ENCODE data around the gene RMP24.

RMP24 gene

DNA sequence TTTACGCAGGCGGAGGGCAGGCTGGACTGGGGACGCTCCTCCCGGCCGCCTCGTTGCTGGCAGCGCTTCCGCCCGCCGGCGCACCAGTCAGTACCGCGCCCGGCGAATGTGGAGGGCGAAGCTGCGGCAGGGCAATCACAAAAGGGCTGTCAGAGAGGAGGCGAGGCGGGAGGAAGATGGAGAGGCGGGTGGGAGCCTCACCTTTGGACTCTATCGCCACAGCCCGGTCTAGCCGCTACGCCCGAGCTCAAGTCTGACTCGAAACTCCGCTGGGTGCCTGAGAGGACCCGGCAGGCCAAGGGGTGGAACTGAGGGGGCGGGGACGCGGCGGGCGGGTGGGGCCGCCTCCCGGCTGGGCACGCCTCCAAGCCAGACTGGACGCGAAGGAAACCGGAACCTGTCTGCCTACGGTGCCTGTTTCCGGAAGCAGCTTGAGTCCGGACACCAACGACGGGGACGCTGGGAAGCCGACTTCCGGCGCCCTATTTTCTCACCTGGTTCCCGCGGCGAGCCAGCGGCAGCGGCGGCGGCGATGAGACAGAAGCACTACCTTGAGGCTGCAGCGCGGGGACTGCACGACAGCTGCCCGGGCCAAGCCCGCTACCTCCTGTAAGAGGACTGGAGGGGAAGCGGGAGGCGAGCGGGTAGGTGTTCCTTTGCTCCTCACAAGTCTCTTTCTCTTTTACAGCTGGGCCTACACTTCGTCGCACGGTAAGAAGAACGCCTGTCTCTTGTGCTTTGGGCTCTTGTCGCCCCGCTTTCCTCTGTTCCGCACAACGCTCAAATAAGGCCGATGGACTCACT, at the start of gene RMP24:
Gene RMP24 (plus strand): TSS at position 483 of the 804 bp plus-strand sequence.
- peaks cover 20% of the 10 kb centered on the region for H3K36me3 Mint-ChIP-seq (ENCODE audit: insufficient read depth)
- H3K4me1 Mint-ChIP-seq (ENCODE audit: low read depth): peaks cover 58% of the 10 kb centered on the region
- ATAC-seq (peak; percentile 92 to 94), DNase-seq (peak; percentile 87)
- H3K9me3 Mint-ChIP-seq: no peaks in the 10 kb centered on the region
- H3K4me3 Mint-ChIP-seq: peak within 1 kb of the TSS; percentile 98
- H3K27me3 Mint-ChIP-seq (ENCODE audit: low read depth): no peaks in the 10 kb centered on the region

DNA sequence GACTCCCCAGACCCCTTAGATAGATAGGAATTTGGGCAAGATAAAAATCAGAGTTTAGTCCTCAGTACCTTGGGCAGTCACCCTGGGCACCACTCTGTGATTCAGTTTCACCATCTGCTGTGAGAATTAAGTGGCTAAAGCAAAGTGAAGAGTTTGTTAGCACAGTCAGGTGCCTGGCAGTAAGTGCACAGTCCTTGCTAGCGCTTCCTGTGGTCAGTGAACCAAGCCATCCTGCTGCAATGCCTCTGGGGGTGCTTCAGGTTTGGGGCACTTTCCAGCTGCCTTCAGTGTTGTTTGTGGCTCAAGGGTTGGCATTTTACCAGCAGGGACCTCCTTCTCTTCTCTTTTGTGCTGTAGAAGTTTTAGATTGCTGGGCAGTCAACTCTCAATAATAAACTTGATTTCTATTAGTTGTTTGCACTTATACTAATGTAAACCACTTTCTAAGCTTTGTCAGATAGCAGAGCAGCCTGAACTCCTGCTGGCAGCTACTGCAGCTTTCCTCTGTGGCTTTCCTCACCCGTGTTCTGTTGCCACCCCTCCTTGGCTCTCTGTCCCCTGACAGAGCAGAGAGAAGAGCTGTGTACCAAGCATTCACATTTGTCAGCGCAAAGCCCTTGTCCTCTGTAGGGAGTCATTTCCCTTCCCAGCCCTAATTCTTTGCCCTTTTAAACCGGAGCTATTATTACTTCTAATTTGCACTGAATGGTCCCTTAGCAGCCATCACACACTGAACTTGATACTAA, 48.4 kb upstream of the RMP24 start:
- no peak overlapping the region for H3K4me3 Mint-ChIP-seq
- H3K4me1 Mint-ChIP-seq (ENCODE audit: low read depth): no peaks in the 10 kb centered on the region
- H3K27me3 Mint-ChIP-seq (ENCODE audit: low read depth): peaks cover 19% of the 10 kb centered on the region
- no peaks in the 10 kb centered on the region for H3K9me3 Mint-ChIP-seq
- no peaks in the 10 kb centered on the region for H3K36me3 Mint-ChIP-seq (ENCODE audit: insufficient read depth)
- no peak for DNase-seq
- ATAC-seq: no peak

DNA sequence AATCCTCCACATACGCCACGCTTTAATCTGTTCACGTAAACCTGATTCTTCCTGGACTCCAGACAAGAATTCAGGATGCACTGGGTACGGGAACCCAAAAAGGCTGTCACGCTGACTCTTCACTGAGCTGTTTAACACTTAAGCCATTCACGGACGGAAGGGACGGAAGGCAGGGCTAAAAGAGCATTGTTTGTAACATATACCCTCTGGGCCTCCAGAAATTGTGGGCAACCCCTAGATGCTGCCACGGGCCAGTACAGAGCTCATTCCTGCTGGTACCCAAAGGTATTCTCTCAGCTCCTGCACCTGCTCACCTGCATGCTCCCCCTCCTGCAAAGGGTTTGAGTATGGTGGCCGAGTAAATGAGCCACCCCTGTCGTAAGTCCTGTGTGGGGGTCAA, 45.6 kb upstream of the RMP24 start:
- Mint-ChIP-seq H3K4me3 (no peak overlapping the region), H3K9me3 (peaks cover 11% of the 10 kb centered on the region), H3K36me3 (ENCODE audit: insufficient read depth) (no peaks in the 10 kb centered on the region), H3K27me3 (ENCODE audit: low read depth) (peaks cover 19% of the 10 kb centered on the region), H3K4me1 (ENCODE audit: low read depth) (no peaks in the 10 kb centered on the region)
- no peak for DNase-seq
- no peak for ATAC-seq

DNA sequence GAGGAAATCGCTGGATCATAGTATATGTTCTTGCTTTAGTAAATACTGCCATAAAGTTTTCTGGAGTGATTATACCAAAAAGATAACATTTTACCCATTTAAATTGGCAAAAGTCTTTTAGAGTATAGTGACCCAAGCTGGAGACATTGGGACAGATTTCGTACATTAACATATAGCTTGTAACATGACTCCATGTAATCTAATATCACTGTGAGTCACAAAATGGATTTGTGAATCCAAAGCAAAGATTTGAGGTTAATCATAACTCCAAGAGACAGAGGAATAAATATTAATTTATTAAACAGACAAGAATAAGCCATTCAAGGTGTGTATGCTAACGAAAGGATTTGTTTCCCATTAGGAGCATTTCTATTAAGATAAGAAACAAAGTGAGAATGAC, 45.0 kb upstream of the RMP24 start:
- Mint-ChIP-seq H3K9me3 (peaks cover 11% of the 10 kb centered on the region), H3K27me3 (ENCODE audit: low read depth) (peaks cover 19% of the 10 kb centered on the region), H3K36me3 (ENCODE audit: insufficient read depth) (no peaks in the 10 kb centered on the region), H3K4me1 (ENCODE audit: low read depth) (no peaks in the 10 kb centered on the region), H3K4me3 (no peak overlapping the region)
- no peak for DNase-seq
- no peak for ATAC-seq

DNA sequence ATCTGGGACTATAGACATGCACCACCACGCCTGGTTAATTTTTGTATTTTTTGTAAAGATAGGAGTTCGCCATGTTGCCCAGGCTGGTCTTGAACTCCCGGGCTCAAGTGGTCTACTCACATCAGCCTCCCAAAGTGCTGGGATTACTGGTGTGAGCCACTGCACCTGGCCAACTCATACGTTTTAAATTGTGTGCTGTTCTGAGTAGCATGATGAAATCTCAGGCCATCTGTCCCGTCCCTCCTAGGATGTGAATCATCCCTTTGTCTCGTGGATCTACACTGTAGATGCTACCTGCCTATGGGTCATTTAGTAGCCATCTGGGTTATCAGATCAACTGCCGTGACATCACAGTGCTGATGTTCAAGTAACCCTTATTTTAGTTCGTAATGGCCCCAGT, 38.5 kb upstream of the RMP24 start:
- peaks cover 11% of the 10 kb centered on the region for H3K9me3 Mint-ChIP-seq
- no peaks in the 10 kb centered on the region for H3K36me3 Mint-ChIP-seq (ENCODE audit: insufficient read depth)
- H3K4me1 Mint-ChIP-seq (ENCODE audit: low read depth): no peaks in the 10 kb centered on the region
- ATAC-seq (no peak), DNase-seq (no peak)
- no peaks in the 10 kb centered on the region for H3K27me3 Mint-ChIP-seq (ENCODE audit: low read depth)
- no peak overlapping the region for H3K4me3 Mint-ChIP-seq

DNA sequence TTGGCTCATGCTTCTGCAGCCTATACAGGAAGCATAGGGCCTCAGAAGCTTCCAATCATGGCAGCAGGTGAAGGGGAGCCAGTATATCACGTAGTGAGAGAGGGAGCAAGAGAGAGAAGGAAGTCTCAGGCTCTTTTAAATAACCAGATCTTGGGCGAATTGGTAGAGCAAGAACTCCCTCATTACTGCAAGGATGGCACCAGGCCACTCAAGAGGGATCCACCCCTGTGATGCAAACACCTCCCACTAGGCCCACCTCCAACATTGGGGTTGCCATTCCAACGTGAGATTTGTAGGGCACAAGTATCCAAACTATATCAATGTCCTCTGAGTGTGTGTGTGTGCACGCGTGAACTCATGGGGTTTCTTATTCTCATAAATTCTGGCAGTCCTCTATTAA, 37.6 kb upstream of the RMP24 start:
- Mint-ChIP-seq H3K27me3 (ENCODE audit: low read depth) (peaks cover 4% of the 10 kb centered on the region), H3K4me3 (no peak overlapping the region), H3K36me3 (ENCODE audit: insufficient read depth) (no peaks in the 10 kb centered on the region), H3K9me3 (peaks cover 7% of the 10 kb centered on the region), H3K4me1 (ENCODE audit: low read depth) (no peaks in the 10 kb centered on the region)
- DNase-seq: no peak
- ATAC-seq: no peak

DNA sequence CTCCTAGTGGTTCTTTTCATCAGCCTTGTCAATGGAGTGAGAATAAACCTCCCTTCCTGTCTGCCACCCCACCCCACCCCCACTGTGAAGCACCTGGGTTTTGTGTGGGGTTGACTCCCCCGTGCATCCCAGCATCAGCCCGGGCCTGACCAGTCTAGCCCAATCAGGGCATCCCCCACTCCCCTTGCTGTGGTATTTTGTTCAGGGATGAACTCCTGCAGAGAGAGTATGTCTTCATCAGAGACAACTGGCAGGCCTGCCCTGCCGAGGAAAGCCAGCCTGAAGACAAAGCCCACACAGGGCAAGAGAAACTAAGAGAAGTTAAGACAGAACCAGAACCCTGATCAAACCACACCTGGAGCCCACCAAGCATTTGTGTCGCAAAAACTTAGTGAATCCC, 36.7 kb upstream of the RMP24 start:
- Mint-ChIP-seq H3K4me1 (ENCODE audit: low read depth) (no peaks in the 10 kb centered on the region), H3K27me3 (ENCODE audit: low read depth) (peaks cover 4% of the 10 kb centered on the region), H3K9me3 (no peaks in the 10 kb centered on the region), H3K36me3 (ENCODE audit: insufficient read depth) (no peaks in the 10 kb centered on the region), H3K4me3 (no peak overlapping the region)
- ATAC-seq (no peak), DNase-seq (no peak)

DNA sequence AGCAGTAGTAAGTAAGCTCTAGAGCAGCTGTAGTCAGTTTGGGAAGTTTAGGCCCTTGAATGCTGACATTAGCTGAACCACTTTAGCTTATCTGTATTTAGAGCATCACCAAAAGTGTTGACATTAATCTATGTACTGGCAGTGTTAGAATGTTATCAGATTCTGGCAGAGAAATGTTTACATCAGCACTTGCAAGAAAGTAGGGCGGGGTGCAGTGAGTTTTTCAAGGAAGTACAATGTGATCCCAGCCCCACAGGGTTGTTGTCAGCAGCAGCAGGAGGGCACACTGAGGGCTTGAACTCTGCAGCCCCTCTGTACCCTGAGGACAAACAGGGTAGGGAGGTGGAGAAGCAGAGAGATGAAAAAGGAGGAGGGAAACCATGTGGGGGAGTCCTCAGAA, 35.5 kb upstream of the RMP24 start:
- no peaks in the 10 kb centered on the region for H3K4me1 Mint-ChIP-seq (ENCODE audit: low read depth)
- DNase-seq: no peak
- no peaks in the 10 kb centered on the region for H3K9me3 Mint-ChIP-seq

DNA sequence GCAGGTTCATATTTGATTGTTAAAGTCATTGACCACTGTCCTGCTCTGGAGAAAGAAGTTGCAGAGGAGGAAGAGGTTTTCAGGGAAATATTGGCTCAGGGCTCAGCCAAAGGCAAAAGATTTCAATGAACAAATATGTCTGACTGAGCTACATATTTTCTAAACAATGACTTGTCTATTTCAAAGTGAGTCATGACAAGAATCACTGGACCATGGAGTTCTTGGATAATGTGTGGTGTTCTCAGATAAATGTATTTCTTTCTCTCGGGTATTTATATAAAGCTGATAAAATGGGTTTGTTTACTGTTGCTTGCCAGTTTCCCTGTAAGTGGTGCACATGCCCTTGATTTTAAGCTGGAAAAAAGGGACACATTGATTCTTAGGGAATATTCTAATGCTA, 34.3 kb upstream of the RMP24 start:
- Mint-ChIP-seq H3K27me3 (ENCODE audit: low read depth) (peaks cover 4% of the 10 kb centered on the region), H3K4me3 (no peak overlapping the region), H3K4me1 (ENCODE audit: low read depth) (no peaks in the 10 kb centered on the region), H3K9me3 (no peaks in the 10 kb centered on the region), H3K36me3 (ENCODE audit: insufficient read depth) (no peaks in the 10 kb centered on the region)
- ATAC-seq: no peak
- no peak for DNase-seq

More for the DNA sequence above, 35.5 kb upstream of the RMP24 start:
- H3K36me3 Mint-ChIP-seq (ENCODE audit: insufficient read depth): no peaks in the 10 kb centered on the region
- ATAC-seq: no peak
- H3K27me3 Mint-ChIP-seq (ENCODE audit: low read depth): peaks cover 4% of the 10 kb centered on the region
- H3K4me3 Mint-ChIP-seq: no peak overlapping the region

DNA sequence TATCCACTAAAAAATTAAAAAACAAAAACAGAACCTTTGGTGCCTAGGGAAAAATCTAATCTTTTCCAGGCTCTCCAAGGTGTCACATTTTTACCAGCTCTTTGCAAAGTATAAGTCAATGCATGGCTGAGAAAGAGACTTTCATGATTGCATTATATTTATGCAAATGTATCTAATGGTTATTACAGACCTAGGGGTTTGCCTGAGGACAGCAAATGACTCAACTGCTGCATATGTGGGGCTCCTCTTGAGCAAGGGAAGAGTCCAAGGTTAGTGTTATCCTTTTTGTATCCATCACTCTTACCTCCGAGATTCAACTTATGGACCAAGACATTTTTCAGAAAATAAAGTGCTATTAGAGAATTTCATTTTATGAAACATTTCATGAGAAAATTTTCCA, 33.9 kb upstream of the RMP24 start:
- Mint-ChIP-seq H3K4me1 (ENCODE audit: low read depth) (no peaks in the 10 kb centered on the region), H3K4me3 (no peak overlapping the region), H3K9me3 (no peaks in the 10 kb centered on the region), H3K36me3 (ENCODE audit: insufficient read depth) (no peaks in the 10 kb centered on the region), H3K27me3 (ENCODE audit: low read depth) (peaks cover 4% of the 10 kb centered on the region)
- DNase-seq: no peak
- ATAC-seq: no peak

DNA sequence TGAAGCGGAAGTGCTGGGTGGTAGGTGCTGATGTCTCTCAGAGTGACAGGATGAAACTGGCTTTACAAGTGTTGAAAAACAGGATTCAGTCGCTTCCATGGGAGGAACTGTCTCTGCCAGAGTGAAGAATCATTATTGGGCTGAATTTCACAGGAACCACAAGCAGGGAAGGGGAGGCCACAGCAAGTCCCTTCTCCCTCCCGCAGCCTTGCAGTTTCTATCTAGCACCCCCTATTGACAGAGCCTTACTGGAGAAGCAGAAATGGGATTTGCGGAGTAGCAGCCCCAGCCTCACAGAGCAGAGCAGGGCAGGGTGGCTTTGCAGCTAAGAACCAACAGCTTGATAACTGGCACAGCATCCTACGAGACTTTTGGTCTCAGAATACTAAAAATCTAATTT, 33.3 kb upstream of the RMP24 start:
- Mint-ChIP-seq H3K4me3 (no peak overlapping the region), H3K4me1 (ENCODE audit: low read depth) (no peaks in the 10 kb centered on the region), H3K9me3 (no peaks in the 10 kb centered on the region), H3K27me3 (ENCODE audit: low read depth) (peaks cover 4% of the 10 kb centered on the region), H3K36me3 (ENCODE audit: insufficient read depth) (no peaks in the 10 kb centered on the region)
- ATAC-seq: no peak
- DNase-seq: no peak

DNA sequence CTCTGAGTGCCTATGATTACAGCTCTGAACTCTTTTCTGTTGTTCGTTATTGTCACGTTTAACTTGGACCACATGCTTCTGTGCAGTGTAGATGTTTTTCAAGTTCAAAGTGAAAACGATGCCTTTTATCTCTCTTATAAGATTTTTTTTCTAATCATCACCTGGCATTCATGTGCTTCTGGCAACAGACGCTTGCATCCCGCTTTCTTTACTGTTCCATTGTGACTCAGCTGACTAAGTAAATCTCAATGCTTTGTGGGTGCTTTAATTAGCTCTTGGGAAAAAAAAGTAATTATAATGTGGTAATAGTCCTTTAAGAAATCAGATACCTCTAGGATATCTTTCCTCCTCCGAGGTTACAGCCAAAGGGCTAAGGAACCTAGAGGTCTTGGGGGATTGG, 31.2 kb upstream of the RMP24 start:
- no peaks in the 10 kb centered on the region for H3K36me3 Mint-ChIP-seq (ENCODE audit: insufficient read depth)
- peaks cover 4% of the 10 kb centered on the region for H3K27me3 Mint-ChIP-seq (ENCODE audit: low read depth)
- no peaks in the 10 kb centered on the region for H3K4me1 Mint-ChIP-seq (ENCODE audit: low read depth)
- H3K4me3 Mint-ChIP-seq: no peak overlapping the region
- DNase-seq (no peak), ATAC-seq (no peak)
- no peaks in the 10 kb centered on the region for H3K9me3 Mint-ChIP-seq

DNA sequence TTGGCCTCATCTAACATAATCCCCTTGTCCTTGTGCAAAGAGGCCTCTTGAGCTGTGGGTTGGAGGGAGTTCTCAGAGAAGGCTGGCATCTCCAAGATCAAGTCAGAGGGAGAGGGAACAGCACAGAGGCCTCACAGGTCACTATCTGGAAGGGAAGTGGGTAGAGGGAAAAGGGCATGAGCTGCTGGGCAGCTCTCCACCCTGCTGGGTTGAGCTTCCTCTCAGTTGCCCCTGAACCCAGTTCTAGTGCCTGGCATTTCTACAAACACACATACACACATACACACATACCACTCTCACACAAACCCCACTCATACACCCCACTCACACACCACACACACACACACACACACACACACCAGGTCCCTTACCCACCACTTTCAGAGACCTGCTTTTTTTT, 30.3 kb upstream of the RMP24 start:
- no peaks in the 10 kb centered on the region for H3K9me3 Mint-ChIP-seq

DNA sequence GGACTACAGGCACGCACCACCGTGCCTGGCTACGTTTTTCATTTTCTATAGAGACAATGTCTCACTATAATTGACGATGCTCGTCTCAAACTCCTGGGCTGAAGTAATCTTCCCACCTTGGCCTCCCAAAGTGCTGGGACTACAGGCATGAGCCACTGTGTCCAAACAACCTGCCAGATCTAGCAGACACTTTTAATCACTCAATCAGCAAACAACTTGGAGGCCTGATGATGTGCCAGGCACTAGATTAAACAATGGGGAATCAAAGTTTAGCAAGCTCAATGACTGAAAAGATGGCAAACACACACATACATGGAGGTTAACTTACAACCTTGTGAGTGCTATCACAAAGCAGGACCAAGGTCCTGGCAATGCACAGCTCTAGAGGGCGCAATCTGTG, 29.8 kb upstream of the RMP24 start:
- H3K4me3 Mint-ChIP-seq: no peak overlapping the region
- H3K4me1 Mint-ChIP-seq (ENCODE audit: low read depth): no peaks in the 10 kb centered on the region
- H3K27me3 Mint-ChIP-seq (ENCODE audit: low read depth): peaks cover 4% of the 10 kb centered on the region
- no peak for DNase-seq
- no peaks in the 10 kb centered on the region for H3K36me3 Mint-ChIP-seq (ENCODE audit: insufficient read depth)
- no peaks in the 10 kb centered on the region for H3K9me3 Mint-ChIP-seq
- no peak for ATAC-seq

More for the DNA sequence above, 30.3 kb upstream of the RMP24 start:
- peaks cover 4% of the 10 kb centered on the region for H3K27me3 Mint-ChIP-seq (ENCODE audit: low read depth)
- DNase-seq (no peak), ATAC-seq (no peak)
- no peaks in the 10 kb centered on the region for H3K36me3 Mint-ChIP-seq (ENCODE audit: insufficient read depth)
- no peaks in the 10 kb centered on the region for H3K4me1 Mint-ChIP-seq (ENCODE audit: low read depth)
- no peak overlapping the region for H3K4me3 Mint-ChIP-seq

DNA sequence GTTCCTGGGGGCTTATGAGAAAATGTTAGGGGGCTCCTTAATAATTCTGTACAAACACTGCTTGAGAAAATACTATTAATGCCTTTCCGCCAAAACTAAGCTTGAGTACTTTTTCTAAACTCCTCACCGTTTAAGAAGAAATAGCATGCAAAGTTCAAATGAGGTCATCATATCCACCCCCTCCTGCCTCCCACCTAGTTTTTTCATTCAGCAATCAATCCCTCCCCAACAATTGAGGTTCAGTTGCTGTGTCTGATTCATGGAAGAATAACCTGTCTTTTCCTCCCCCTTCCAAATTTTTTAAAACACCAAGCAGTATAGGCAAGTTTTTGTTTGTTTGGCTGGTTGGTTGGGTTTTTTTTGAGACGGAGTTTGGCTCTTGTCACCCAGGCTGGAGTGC, 24.4 kb upstream of the RMP24 start:
- ATAC-seq (no peak), DNase-seq (no peak)
- Mint-ChIP-seq H3K4me3 (no peak overlapping the region), H3K9me3 (no peaks in the 10 kb centered on the region), H3K4me1 (ENCODE audit: low read depth) (peaks cover 5% of the 10 kb centered on the region), H3K36me3 (ENCODE audit: insufficient read depth) (no peaks in the 10 kb centered on the region), H3K27me3 (ENCODE audit: low read depth) (peaks cover 9% of the 10 kb centered on the region)

All from activated T-cell treated with anti-CD3 and anti-CD28 coated beads, Interleukin-2, amount 50 U/mL, for 4 hours (primary cell).